H4 (cell line): ENCODE results near the gene DPP10. TPM values are rescaled to one million over a fixed set of nuclear protein-coding genes. Genes with fewer than 3 reads are reported as not detected.
"Not testable (repeated sequence)": the region's sequence is repeated elsewhere in the genome, so short reads cannot be mapped to it uniquely, and the experiment has no call there.

Experiments
- DNase-seq: peaks from one replicate; pipeline ENCODE4 v3.0.0-alpha.2; 2015; ENCODE audit warnings: low spot score
- total RNA-seq: library from RNA; depleted of rRNA; stranded (reverse); fragments of >200 nt; shearing (Covaris generic); gene quantifications from 2 replicates; pipeline ENCODE4 v1.2.3, GENCODE V29; 2014

The DPP10 gene
- total RNA-seq, 1 experiment from 2014 or later, result 0.64 TPM

GRCh38 chr2:114724454-114724853 lies 282.0 kb downstream of the DPP10 start:
- DNase-seq, result no peak

DNA sequence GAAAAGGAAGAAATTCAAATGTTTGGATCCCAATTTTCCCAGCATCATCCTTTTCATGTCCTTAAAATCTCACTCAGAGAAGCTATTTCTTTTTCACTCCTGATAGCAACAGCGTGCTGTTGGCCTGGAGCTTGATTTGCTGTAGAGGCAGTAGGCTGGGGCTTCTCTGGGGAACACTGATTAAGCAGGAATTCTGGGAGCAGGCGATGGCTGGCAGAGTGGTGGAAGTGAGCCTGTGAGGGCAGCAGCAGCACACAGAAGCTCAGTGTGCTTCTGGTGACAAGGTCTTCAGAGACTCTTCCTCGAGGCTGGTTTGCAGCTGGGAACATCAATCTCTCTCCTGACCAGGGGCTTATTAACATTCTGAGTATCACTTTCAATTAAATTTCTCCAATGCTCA lies 284.6 kb downstream of the DPP10 start:
- DNase-seq, result no peak

GRCh38 chr2:114728372-114728771 lies 285.9 kb downstream of the DPP10 start:
- DNase-seq, result no peak

- DNase-seq, result peak; percentile 4
These were observed 286.6 kb downstream of the DPP10 start for GRCh38 chr2:114729026-114729425.

DNA sequence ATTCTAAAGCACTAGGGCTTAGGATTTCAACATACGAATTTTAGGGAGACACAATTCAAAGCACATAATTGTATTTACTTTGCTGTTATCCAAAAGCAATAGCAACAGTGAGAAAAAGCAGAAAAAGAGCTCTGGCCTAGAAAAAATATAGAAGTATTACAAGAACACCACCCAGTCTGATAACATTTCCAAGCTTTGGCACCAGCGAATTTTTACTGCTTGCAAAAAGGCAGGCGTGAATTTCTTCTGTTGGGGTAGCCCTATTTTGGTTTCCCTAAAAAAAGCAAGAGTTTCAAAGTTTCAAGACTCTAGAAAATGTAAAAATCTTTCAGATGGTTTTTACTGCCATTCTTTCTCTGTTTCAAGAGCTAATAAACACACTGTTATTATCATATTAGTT lies 292.7 kb downstream of the DPP10 start:
- no peak for DNase-seq

- no peak for DNase-seq
These were observed 299.8 kb downstream of the DPP10 start for GRCh38 chr2:114742245-114742644.

GRCh38 chr2:114745700-114746099 lies 303.3 kb downstream of the DPP10 start:
- DNase-seq, result no peak

DNA sequence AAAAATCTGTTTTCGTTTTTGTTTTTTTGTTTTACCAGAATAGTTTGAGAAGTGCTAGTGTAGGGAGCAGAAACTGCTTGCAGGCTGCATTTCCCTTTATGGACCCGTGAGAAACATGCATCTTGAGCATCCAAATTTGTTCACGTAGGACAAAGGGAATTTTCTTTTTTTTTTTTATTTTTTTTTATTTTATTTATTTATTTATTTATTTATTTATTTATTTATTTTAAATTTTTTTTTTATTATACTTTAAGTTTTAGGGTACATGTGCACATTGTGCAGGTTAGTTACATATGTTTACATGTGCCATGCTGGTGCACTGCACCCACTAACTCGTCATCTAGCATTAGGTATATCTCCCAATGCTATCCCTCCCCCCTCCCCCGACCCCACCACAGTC lies 305.7 kb downstream of the DPP10 start:
- not testable (repeated sequence) for DNase-seq

DNA sequence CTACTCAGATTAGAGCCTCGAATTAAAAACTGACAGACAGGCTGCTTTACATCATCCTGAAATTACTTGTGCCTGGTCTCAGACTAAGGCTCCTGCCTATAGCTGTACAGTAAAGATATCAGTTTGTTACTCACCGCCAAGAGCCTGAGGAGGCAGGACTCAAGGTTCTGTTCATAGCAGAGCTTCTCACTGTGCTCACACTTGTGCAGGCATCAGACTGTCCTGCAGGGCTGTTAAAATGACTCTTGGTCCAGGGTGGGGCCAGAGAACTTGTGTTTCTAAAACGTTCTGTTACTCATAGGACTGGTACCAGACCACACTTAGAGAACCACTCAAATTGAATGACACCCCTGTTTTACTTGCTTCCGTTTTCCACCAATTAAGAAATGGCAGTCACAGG lies 310.0 kb downstream of the DPP10 start:
- no peak for DNase-seq

DNA sequence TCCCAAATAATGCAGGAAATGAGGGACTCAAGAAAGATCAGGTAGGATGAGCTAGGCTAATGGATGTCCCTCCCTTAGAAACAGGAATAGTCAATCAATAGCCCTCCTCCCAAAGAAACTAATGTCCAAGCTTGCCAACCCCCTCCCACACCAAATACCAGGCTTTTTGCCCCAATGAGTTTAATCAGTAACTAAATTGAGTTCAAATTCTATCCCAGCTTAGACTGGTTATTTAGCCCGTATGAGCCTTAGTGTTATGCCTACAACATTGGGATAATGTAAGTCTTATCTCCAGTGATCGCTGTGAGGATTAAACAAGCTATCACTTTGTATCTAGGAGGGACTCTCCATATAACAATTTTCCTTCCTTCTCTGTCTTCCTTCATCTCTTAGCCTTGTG lies 310.7 kb downstream of the DPP10 start:
- no peak for DNase-seq

DNA sequence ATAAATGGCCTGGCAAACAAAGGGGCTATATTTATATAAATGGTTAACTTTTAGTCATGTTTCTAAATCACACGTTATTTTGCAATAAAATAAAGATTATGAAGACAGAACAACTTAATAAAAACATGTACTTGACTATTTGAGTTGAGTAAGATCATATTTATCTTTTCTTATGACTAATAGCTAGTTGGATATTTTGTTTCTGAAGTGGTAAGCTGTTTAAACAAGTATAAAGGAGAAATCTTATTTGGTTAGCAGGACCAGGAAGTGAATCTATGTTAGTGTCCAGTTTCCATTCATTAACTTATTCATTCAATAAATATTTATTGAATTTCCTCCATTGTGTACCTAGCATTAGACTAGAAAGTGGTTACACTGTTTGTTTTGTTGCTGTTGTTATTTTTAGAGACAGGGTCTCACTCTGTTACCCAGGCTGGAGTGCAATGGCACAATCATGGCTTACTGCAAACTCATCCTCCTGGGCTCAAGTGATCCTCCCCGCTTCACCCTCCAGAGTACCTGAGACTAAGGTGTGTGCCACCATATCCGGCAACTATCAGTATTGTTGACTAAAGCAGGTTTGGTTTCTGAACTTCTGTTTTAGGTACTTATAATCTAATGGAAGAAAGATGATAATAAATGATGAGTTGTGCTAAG lies 312.6 kb downstream of the DPP10 start:
- DNase-seq, result no peak

- no peak for DNase-seq
These were observed 319.9 kb downstream of the DPP10 start for GRCh38 chr2:114762376-114762775.

- no peak for DNase-seq
These were observed 320.5 kb downstream of the DPP10 start for GRCh38 chr2:114762986-114763385.

GRCh38 chr2:114769110-114769509 lies 326.7 kb downstream of the DPP10 start:
- no peak for DNase-seq

GRCh38 chr2:114769991-114770390 lies 327.6 kb downstream of the DPP10 start:
- no peak for DNase-seq

GRCh38 chr2:114784046-114784445 lies 341.6 kb downstream of the DPP10 start:
- no peak for DNase-seq

GRCh38 chr2:114784890-114785583 lies 342.6 kb downstream of the DPP10 start:
- no peak for DNase-seq

DNA sequence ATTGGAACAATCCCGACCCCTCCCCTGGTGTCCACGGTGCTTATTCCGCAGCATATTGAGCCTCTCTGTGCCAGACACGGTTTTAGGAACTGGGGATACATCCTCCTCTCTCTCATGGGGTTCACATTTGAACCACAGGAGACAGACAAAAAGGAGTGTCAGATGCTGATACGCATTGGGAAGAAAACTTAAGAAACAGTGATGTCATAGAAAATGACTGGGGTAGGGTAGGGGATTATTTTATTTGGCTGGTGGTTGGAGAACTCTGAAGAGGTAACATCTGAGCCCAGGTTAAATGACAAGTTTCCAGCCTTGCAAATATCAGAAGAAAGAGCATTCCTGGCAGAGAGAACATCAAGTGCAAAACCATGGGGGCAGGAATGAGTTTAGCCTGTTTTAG lies 344.5 kb downstream of the DPP10 start:
- no peak for DNase-seq

- no peak for DNase-seq
These were observed 345.0 kb downstream of the DPP10 start for GRCh38 chr2:114787486-114787885.

DNA sequence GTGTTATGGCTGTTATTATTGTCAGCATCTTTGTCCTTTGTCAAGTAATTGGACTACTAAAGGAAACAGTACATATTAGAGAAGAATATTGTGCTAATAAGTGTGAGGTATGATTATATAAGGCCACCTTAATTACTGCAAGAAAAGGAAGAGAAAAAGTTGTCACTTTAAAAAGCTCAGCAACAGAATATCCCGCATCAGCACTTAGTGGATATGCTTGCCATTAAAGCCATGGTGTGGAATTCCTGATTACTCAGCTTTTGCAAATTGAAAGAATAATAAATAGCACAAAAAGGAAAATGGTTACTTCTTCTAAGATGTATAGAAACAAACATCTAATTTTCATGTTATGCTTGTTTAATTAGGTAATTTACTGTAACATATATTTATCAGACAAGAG lies 347.5 kb downstream of the DPP10 start:
- no peak for DNase-seq

- DNase-seq, result no peak
These were observed 355.1 kb downstream of the DPP10 start for GRCh38 chr2:114797540-114797939.

GRCh38 chr2:114797942-114798341 lies 355.5 kb downstream of the DPP10 start:
- DNase-seq, result no peak

DNA sequence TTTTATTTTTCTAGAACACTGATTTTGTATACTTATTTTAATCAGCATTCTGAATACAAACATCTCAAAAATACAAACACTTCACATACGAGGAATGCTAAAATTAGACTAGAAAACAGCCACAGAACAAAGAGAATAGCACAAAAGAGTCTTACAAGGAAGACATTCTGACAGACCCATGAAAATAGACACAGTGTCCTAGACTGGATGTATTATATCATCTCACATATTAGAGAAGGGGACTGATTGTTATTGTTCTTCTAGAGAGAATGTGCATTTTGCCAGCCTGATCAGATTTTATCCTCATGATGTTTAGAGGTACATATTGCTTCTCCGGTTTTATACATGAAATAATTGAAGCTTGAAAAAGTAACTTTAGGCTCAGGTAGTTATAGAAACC lies 357.9 kb downstream of the DPP10 start:
- no peak for DNase-seq

DNA sequence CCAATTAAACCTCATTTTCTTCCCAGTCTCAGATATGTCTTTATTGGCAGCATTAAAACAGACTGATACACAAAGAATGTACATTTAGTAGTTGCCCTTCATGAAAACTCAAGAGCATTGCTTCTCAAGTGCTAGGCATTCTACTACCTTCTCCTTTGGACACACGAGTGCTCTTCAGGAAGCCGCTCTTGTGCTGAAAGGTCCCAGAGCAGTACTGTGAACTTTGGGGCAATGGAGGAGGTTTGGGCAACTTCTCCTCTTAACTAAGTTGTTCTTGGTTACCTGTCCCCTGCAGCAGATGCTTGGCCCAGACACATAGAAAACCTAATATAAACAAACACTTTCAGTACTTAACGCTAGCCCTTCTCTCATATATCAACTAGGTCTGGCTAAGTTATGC lies 362.8 kb downstream of the DPP10 start:
- DNase-seq, result no peak
